Right renal pelvis (tissue), 4 donors: ENCODE results near the gene RALGDS. TPM values are rescaled to one million over a fixed set of nuclear protein-coding genes. Genes with fewer than 3 reads are reported as not detected.
"Not testable (repeated sequence)": the region's sequence is repeated elsewhere in the genome, so short reads cannot be mapped to it uniquely, and the experiment has no call there.

ENCODE experiments used
- DNase-seq, 4 donors: peaks; one replicate each; pipeline ENCODE4 v3.0.0-alpha.2; 2013; ENCODE audit warnings: low read depth in 4 of 4, low spot score in 3 of 4, missing footprints in 1 of 4
- polyA plus RNA-seq, 4 donors: library from polyadenylated mRNA; unstranded; fragments of 120-200 nt; gene quantifications; one replicate each; pipeline ENCODE4 v1.2.1, GENCODE V29; 2013; ENCODE audit not compliant: insufficient read length in 4 of 4

The RALGDS gene
- polyA plus RNA-seq = 10 to 100 TPM; 32.8 to 36.3 (median 33.6) TPM

DNA sequence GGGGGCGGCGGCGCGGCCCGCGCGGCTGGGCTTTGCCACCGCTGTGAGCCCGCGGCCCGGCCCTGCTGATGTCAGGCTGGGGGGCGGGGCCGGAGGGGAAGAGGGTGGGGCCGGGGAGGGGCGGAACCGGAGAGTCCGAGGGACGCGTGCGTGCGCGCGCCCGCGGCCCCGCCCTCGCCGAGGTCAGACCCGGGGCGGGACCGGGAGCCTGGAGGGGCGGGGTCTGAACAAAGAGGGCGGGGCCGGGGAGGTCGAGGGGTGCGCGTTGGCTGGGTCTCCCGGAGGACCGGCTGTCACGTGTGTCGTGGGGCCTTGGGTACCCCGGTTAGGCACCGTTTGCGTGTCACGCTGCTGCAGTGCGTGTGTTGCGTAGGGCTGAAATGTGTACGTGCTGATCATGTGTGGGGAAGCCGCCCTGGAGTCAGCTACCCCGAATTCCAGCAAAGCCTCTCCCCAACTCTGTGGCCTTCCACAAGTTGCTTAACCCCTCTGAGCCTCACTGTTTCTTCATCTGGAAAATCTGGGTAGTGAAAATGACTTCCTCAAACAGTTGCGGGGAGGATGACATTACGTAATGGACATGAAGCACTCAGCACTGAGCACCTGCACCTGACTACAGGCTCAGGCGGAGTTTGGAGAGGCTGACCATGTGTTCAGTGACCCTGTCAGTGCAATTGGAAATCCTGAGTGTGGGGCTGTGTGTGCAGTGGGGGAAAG is at the start of gene RALGDS:
Gene RALGDS, minus strand, starts transcription at position 43 of the 717 bp plus-strand sequence. CDS start 86 bp downstream, outside the sequence.
- peak in 3 of 4 donors; percentile 68 to 72 (median 69) for DNase-seq

DNA sequence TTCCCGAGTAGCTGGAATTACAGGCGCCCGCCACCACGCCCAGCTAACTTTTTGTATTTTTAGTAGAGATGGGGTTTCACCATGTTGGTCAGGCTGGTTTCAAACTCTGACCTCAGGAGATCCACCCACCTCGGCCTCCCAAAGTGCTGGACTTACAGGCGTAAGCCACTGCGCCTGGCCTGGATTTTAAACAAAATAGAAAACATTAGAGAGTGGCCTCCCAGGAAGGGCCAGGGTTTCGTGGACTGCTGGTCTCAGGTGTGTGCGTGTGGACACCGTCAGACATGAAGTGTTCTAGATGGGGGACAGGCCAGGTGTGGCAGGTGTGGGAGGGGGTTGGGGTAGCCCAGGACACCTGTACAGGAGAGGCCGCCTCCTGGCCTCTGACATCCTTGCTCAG is 49.7 kb upstream of the RALGDS start:
- no peak for DNase-seq

GRCh38 chr9:133169687-133170086 is 48.6 kb upstream of the RALGDS start:
- not testable (repeated sequence) for DNase-seq

DNA sequence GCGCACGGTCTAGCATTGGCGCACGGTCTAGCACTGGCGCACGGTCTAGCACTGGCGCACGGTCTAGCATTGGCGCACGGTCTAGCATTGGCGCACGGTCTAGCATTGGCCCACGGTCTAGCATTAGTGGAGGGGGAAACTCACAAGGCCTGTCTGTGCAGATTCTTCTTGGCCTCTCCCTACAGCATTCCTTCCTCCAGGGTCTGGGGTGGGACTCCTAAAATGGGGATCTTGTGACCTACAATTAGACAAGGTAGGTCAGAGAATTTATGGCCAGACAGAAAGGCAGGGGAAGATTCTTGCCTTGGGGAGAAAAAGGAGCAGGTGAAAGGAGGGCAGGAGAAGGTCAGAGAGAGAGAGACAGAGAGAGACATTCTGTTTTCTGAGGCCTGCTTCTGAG is 48.1 kb upstream of the RALGDS start:
- DNase-seq = no peak

- DNase-seq = no peak
Observed at GRCh38 chr9:133168432-133168831, 47.4 kb upstream of the RALGDS start.

DNA sequence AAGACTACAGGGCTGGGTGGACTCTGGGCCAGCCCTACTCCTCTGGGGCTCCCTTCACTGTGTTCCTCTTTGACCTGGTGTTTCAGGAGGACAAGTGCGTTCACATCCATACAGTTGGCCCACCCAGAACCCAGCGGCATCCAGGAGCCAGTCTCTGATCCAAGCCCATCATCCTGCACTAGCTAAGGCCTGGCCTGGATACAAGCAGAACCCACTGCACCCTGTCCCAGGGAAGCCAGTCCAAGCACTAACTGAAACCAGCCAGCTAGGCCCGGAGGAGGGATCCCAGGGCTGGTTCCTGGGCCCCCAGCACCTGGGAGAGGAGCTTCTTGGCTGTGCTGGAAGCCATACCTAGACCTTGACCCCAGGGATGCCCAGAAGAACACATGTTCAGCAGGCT is 46.7 kb upstream of the RALGDS start:
- DNase-seq = no peak

GRCh38 chr9:133167096-133167730 is 46.2 kb upstream of the RALGDS start:
- DNase-seq = no peak

DNA sequence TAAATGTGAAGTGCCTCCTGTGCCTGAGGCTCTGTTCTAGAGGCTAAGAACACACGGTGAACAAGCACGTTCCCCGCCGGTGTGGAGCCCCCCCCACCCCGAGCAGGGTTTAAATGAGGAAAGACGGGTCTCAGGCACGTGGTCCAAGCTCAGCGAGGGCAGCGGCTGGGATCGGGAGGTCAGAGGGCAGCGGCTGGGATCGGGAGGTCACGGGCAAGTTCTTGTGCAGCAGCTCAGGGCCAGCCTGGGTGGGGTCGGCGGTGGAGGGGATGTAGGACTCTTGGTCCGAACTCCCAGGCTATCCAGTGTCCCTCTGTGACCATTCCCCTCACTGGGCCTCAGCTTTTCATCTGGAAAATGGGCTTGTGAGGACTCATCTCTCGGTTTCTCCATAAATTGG is 45.4 kb upstream of the RALGDS start:
- DNase-seq = no peak

DNA sequence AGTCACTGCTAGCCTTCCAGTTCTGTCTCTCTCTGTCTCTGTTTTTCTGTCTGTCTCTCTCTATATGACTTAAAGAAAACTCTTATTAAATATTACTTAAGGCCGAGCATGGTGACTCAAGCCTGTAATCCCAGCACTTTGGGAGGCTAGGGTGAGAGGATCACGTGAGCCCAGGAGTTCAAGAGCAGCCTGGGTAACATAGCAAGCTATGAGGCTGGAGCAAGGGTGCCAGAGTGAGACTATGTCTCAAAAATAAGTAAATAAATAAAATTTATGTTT is 44.4 kb upstream of the RALGDS start:
- DNase-seq = no peak

DNA sequence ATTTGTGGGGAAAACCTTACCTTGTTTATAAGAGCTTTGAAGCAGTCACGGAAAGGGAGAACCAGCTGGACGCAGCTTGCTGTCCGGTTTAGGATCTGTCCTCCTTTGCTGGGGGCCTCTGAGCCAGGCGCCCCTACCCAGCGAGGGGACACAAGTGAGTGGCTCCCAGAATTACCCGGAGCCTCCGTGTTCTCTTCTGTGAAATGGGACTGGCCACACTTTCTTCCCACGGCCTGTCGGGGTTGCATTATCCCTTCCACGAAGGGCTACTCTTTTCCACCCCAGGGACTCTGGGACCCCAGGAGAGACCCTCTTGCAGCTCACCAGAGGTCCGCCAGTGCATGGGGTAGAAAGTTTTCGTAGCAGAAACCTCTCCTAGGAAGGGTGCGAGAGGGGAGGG is 43.2 kb upstream of the RALGDS start:
- no peak for DNase-seq

DNA sequence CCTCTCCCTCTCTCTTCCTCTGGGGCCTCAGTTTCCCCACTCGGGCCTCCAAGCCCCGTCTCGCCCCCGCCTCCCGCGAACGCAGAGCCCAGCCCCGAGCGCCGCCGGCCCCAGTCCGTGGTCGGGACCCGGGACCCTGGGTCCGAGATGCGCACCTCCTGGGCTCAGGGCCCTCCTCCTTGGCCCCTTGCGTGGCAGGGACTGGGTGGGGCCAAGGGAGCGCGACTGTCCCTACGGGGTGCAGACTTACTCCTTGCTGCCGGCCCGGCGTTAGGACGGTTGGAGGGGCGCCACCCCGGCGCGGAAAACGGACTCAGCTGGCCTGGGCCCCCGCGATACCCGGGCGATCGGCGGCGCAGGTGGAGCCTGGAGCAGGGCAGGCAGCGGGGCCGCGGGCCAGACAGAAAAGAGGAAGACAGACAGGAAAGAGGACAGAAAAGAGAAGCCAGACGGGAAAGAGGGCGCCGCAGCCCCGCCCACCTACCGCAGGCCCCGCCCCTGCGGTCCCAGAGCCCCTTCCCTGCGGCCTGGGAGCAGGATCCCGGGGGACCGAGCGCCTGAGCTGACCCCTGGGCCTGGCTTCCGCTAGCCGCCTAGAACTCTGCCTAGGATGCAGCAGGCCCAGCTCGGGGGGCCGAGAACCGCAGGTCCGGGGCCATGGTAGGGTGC is 42.6 kb upstream of the RALGDS start, which contains the start of gene GBGT1:
Gene GBGT1, minus strand, starts transcription at position 411 of the 669 bp plus-strand sequence. CDS start 1,502 bp downstream, outside the sequence.
- DNase-seq = no peak

DNA sequence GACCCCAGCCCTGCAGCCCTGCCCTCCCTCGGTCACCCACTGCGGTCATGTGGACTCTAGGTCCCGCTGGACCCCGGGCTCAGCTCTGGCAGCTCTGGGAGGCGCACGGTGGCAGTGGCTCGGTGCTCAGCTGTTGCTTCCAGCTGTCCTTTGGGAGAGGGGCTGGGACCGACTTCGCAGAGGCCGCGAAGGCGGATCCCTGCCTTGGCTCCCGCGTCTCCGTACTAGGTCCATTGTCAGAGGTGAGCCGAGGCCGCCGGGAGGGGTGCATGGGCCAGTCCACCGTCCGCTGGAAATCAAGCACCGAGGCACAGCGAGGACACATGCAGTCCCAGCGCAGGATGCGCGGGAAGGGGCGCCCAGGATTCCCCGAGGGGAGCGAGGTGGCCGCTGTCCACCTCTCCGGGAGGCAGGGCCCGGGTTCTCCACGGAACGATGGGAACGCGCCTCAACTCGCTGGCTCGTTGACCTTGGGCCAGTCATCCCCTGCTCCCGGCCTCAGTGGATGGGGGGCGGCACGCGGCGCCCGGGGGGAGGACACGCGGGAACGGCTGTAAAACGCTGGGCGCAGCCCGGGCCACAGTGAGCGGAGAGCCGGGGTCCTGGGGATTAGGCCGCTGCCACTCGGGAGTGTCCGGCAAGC is 41.9 kb upstream of the RALGDS start:
- no peak for DNase-seq

GRCh38 chr9:133161547-133161950 is 40.5 kb upstream of the RALGDS start:
- no peak for DNase-seq

- DNase-seq = no peak
Observed at GRCh38 chr9:133160742-133161546, 39.9 kb upstream of the RALGDS start.

DNA sequence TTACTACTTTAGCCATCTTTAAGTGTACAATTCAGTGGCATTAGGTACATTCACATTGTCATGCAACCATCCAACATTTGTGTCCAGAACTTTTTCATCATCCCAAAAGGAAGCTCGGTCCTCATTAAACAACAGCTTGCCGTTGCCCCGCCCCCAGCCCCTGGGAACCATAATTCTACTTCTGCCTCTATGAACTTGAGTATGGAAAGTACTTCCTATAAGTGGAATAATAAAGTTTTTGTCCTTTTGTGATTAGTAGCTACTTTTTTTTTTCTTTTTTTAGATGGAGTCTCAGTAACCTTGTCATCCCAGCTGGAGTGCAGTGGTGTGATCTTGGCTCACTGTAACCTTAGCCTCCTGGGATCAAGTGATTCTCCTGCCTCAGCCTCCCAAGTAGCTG is 37.7 kb upstream of the RALGDS start:
- no peak for DNase-seq

- no peak for DNase-seq
Observed at GRCh38 chr9:133155156-133155555, 34.1 kb upstream of the RALGDS start.

DNA sequence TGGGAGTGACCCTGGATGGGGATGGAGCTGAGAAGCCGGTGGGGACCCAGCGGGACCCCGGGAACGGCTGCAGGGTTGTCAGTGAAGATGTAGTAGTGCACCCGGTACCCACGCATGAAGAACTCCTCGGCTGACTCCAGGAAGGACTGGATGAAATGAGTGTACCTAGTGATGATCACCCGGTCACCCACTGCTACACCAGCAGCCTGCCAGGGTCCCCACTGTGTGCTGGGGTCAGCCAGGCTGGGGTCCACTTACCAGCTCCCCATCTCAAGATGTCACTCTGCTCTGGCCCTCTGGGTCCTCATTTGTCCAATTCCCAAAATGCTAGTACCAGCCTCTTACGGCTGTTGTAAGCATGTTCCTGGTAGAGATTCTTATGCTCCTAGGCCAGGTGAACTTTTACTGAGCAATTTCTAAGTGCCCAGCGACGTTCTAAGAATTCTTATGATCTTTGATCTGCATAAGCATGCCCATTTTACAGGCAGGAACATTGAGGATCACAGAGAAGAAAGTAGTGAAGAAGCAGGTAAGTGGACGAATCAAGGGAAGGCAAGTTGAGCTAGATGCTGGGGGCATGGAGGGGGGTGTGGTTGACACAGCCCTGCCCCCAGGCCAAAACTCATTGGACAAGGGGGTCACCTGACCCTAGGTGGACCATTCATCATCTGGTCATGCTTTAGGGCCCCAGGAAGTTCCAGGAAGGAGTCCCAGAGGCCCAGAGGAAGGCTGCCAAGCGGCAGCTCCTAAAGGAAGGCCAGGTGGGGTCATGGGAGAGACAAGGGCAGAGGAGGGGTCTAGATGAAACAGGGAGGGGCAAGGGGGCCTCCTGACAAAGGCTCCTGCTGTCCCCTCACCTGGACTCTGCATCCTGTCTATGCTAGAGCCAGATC is 33.3 kb upstream of the RALGDS start:
- DNase-seq = no peak

DNA sequence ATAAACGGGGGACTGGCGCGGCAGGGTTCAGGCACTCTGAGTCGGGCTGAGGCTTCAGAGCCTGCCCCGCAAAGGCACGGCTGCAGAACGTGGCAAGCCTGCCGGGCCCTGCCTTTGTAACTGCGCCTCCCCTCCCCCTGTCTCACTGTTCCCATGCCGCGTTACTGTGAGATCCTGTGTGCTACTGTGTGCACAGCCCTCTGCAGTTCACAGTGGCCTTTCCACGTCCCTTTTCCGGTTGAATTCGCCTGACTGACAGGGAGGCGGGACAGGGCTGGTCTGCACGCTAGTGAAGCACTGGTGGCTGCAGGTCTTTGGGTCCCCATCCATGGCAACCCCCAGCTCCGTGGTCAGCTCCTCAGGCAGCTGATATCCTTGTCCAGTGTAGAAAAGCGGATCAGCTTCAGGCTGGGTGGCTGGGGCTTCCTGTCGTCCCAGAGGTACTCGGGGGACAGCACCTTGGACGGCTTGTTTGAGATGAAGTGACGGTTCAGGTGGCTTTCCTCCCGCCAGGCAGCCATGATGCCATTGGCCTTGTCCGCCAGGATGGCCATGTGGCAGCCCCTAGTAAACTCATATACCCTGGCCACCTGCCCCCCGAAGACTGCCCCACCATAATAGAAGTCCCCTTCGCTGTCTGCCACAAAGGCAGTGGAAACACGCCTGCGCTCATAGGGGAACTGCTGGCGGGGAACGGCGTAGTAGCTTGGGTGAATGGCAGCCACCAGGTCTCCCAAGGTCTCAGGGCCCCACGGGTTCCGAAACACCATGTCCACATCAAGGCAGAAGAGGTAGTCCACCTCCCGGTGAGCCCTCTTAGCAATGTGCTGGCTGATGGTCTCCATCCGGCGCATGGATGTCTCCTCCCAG is 32.4 kb upstream of the RALGDS start:
- DNase-seq = no peak
